ENCODE data around the gene RGS10. TPM values are rescaled to one million over a fixed set of nuclear protein-coding genes. Genes with fewer than 3 reads are reported as not detected.

Gene RGS10
- total RNA-seq, 4 donors from 2014 or later, result 18.6 to 32.6 (median 28.4) TPM

GRCh38 chr10:119526621-119527592, 15.6 kb downstream of the RGS10 start:
- peaks cover 0 to 6% (median 0%) of the 10 kb centered on the region in 4 donors for H3K4me1 ChIP-seq
- no peak overlapping the region for H3K27ac ChIP-seq
- no peak for TF ChIP-seq POLR2A (IDR thresholded peaks at IDR 0.05)
- no peak for TF ChIP-seq EP300 (IDR thresholded peaks at IDR 0.05)
- TF ChIP-seq CTCF (IDR thresholded peaks at IDR 0.05), result no peak
- peaks cover 0 to 34% (median 0%) of the 10 kb centered on the region in 3 donors for H3K36me3 ChIP-seq
- no peak for DNase-seq (ENCODE audit: low spot score in 2 of 2)
- H3K27me3 ChIP-seq, result no peaks in the 10 kb centered on the region
- WGBS, 2 donors, result 70 to 74% methylated on average over 18 of the region's 18 CpGs
- no peaks in the 10 kb centered on the region for H3K9me3 ChIP-seq
- no peak overlapping the region for H3K4me3 ChIP-seq

- Histone ChIP-seq H3K36me3 (peaks cover 0 to 34% (median 0%) of the 10 kb centered on the region in 3 donors), H3K27ac (no peak overlapping the region), H3K9me3 (no peaks in the 10 kb centered on the region), H3K4me1 (peaks cover 0 to 6% (median 0%) of the 10 kb centered on the region in 4 donors), H3K27me3 (no peaks in the 10 kb centered on the region), H3K4me3 (no peak overlapping the region)
- no peak for DNase-seq (ENCODE audit: low spot score in 2 of 2)
- WGBS, 2 donors, result 82 to 87% methylated on average over 1 of the region's 1 CpG
- TF ChIP-seq POLR2A (IDR thresholded peaks at IDR 0.05) (no peak), EP300 (IDR thresholded peaks at IDR 0.05) (no peak), CTCF (IDR thresholded peaks at IDR 0.05) (no peak)
Observed at GRCh38 chr10:119526149-119526548, 16.4 kb downstream of the RGS10 start.

- H3K27ac ChIP-seq, result no peak overlapping the region
- no peaks in the 10 kb centered on the region for H3K4me1 ChIP-seq
- no peak for TF ChIP-seq CTCF (IDR thresholded peaks at IDR 0.05)
- TF ChIP-seq POLR2A (IDR thresholded peaks at IDR 0.05), result no peak
- TF ChIP-seq EP300 (IDR thresholded peaks at IDR 0.05), result no peak
Observed at GRCh38 chr10:119525116-119525515, 17.4 kb downstream of the RGS10 start.

GRCh38 chr10:119524720-119525070, 17.8 kb downstream of the RGS10 start:
- TF ChIP-seq POLR2A (IDR thresholded peaks at IDR 0.05) (no peak), EP300 (IDR thresholded peaks at IDR 0.05) (no peak), CTCF (IDR thresholded peaks at IDR 0.05) (no peak)
- Histone ChIP-seq H3K4me1 (no peaks in the 10 kb centered on the region), H3K4me3 (no peak overlapping the region), H3K9me3 (no peaks in the 10 kb centered on the region), H3K27ac (no peak overlapping the region), H3K36me3 (peaks cover 0 to 34% (median 0%) of the 10 kb centered on the region in 3 donors), H3K27me3 (no peaks in the 10 kb centered on the region)
- no peak for DNase-seq (ENCODE audit: low spot score in 2 of 2)
- WGBS, 2 donors, result 90 to 95% methylated on average over 13 of the region's 13 CpGs

More at GRCh38 chr10:119525116-119525515, 17.4 kb downstream of the RGS10 start:
- H3K36me3 ChIP-seq, result peaks cover 0 to 34% (median 0%) of the 10 kb centered on the region in 3 donors
- H3K9me3 ChIP-seq, result no peaks in the 10 kb centered on the region
- 91 to 92% methylated on average over 5 of the region's 5 CpGs for WGBS, 2 donors
- no peak for DNase-seq (ENCODE audit: low spot score in 2 of 2)
- no peak overlapping the region for H3K4me3 ChIP-seq
- H3K27me3 ChIP-seq, result no peaks in the 10 kb centered on the region

All from tibial nerve (tissue), 4 donors.